H9 (cell line): Measurements from ENCODE around the gene TRNT1. TPM values are rescaled to one million over a fixed set of nuclear protein-coding genes. Genes with fewer than 3 reads are reported as not detected.

Source experiments
- DNase-seq: peaks from one replicate; pipeline ENCODE4 v3.0.0-alpha.2; 2017
- H2AFZ ChIP-seq: one replicate; pipeline ENCODE4 v1.6.1; 2013; ENCODE audit warnings: mild to moderate bottlenecking, low read length, control low read depth, moderate library complexity
- H2AK5ac ChIP-seq: 2 replicates; pipeline ENCODE4 v1.6.1; 2013; ENCODE audit warnings: low read length, control low read depth, mixed read lengths; ENCODE audit not compliant: insufficient read length
- H2BK120ac ChIP-seq: one replicate; pipeline ENCODE4 v1.6.1; 2013; ENCODE audit warnings: low read depth, mild to moderate bottlenecking, low read length, control low read depth, inconsistent platforms; ENCODE audit not compliant: poor library complexity, severe bottlenecking
- H2BK12ac ChIP-seq: 2 replicates; pipeline ENCODE4 v1.6.1; 2013; ENCODE audit warnings: low read length, control low read depth, mixed read lengths, low read depth; ENCODE audit not compliant: insufficient read length
- H2BK15ac ChIP-seq: 2 replicates; pipeline ENCODE4 v1.6.1; 2013; ENCODE audit warnings: low read depth, low read length, control low read depth
- H2BK20ac ChIP-seq: one replicate; pipeline ENCODE4 v1.6.1; 2013; ENCODE audit warnings: low read depth, mild to moderate bottlenecking, low read length, control low read depth, inconsistent platforms; ENCODE audit not compliant: poor library complexity, severe bottlenecking
- H2BK5ac ChIP-seq: 2 replicates; pipeline ENCODE4 v1.6.1; 2013; ENCODE audit warnings: low read length, control low read depth, mixed read lengths; ENCODE audit not compliant: insufficient read length
- H3K14ac ChIP-seq: 2 replicates; pipeline ENCODE4 v1.6.1; 2013; ENCODE audit warnings: low read length, control low read depth; ENCODE audit not compliant: insufficient read depth
- H3K18ac ChIP-seq: 2 replicates; pipeline ENCODE4 v1.6.1; 2013; ENCODE audit warnings: low read depth, mild to moderate bottlenecking, mixed read lengths, low read length, control low read depth; ENCODE audit not compliant: insufficient read length
- H3K23ac ChIP-seq: 2 replicates; pipeline ENCODE4 v1.6.1; 2013; ENCODE audit warnings: low read length, control low read depth, mixed read lengths, low read depth; ENCODE audit not compliant: insufficient read length
- H3K23me2 ChIP-seq: 2 replicates; pipeline ENCODE4 v1.6.1; 2013; ENCODE audit warnings: low read depth, mild to moderate bottlenecking, mixed read lengths, low read length, control low read depth; ENCODE audit not compliant: insufficient read length, poor library complexity, severe bottlenecking
- H3K27ac ChIP-seq: 2 replicates; pipeline ENCODE4 v1.5.1; 2013; ENCODE audit warnings: low read length, control low read depth, mixed read lengths, low read depth; ENCODE audit not compliant: insufficient read length
- H3K27me3 ChIP-seq: 2 replicates; pipeline ENCODE4 v1.6.1; 2013; ENCODE audit warnings: low read length, control low read depth, inconsistent platforms; ENCODE audit not compliant: insufficient read depth
- H3K4ac ChIP-seq: 2 replicates; pipeline ENCODE4 v1.6.1; 2013; ENCODE audit warnings: low read depth, mild to moderate bottlenecking, control low read depth, inconsistent platforms, low read length, moderate library complexity
- H3K4me1 ChIP-seq: 2 replicates; pipeline ENCODE4 v1.6.1; 2013; ENCODE audit warnings: low read length, control low read depth, inconsistent platforms; ENCODE audit not compliant: insufficient read depth
- H3K4me2 ChIP-seq: 2 replicates; pipeline ENCODE4 v1.6.1; 2013; ENCODE audit warnings: low read length, control low read depth, mixed read lengths; ENCODE audit not compliant: insufficient read length, insufficient read depth
- H3K56ac ChIP-seq: 2 replicates; pipeline ENCODE4 v1.6.1; 2013; ENCODE audit warnings: low read depth, mild to moderate bottlenecking, mixed read lengths, low read length, control low read depth; ENCODE audit not compliant: insufficient read length
- H3K79me1 ChIP-seq: 2 replicates; pipeline ENCODE4 v1.6.1; 2013; ENCODE audit warnings: low read depth, mild to moderate bottlenecking, moderate library complexity, low read length, control low read depth, inconsistent platforms; ENCODE audit not compliant: insufficient read depth, poor library complexity, severe bottlenecking
- H3K79me2 ChIP-seq: 2 replicates; pipeline ENCODE4 v1.6.1; 2013; ENCODE audit warnings: low read length, control low read depth, inconsistent platforms; ENCODE audit not compliant: insufficient read depth
- H3K9ac ChIP-seq: 2 replicates; pipeline ENCODE4 v1.6.1; 2013; ENCODE audit warnings: low read length, control low read depth, mixed read lengths; ENCODE audit not compliant: insufficient read length; ENCODE audit errors: extremely low read depth
- H3K9me3 ChIP-seq: one replicate; pipeline ENCODE4 v1.6.1; 2013; ENCODE audit warnings: low read depth, low read length, inconsistent platforms; ENCODE audit not compliant: control insufficient read depth
- H3T11ph ChIP-seq: one replicate; pipeline ENCODE4 v1.6.1; 2013; ENCODE audit warnings: mild to moderate bottlenecking, low read length, control low read depth, inconsistent platforms
- H4K20me1 ChIP-seq: one replicate; pipeline ENCODE4 v1.6.1; 2013; ENCODE audit not compliant: control insufficient read depth, insufficient read length, insufficient read depth
- H4K5ac ChIP-seq: 2 replicates; pipeline ENCODE4 v1.6.1; 2013; ENCODE audit warnings: low read depth, mild to moderate bottlenecking, mixed read lengths, low read length, control low read depth; ENCODE audit not compliant: insufficient read length
- H4K8ac ChIP-seq: replicated peaks from 2 replicates; pipeline ENCODE4 v1.6.1; 2013; ENCODE audit warnings: low read length, control low read depth, mixed read lengths, low read depth; ENCODE audit not compliant: insufficient read length
- H4K91ac ChIP-seq: 2 replicates; pipeline ENCODE4 v1.6.1; 2013; ENCODE audit warnings: low read depth, mild to moderate bottlenecking, moderate library complexity, mixed read lengths, low read length, control low read depth; ENCODE audit not compliant: insufficient read length
- H3K27ac Mint-ChIP-seq, 3 experiments: 2 replicates in 2 of 3; 3 replicates in 1 of 3; pipeline ENCODE4 v1.8.0; 2020 to 2021; ENCODE audit warnings: mixed read lengths in 3 of 3, mild to moderate bottlenecking in 1 of 3, moderate library complexity in 1 of 3
- H3K27me3 Mint-ChIP-seq: 2 replicates; pipeline ENCODE4 v1.8.0; 2021; ENCODE audit warnings: low read depth, mild to moderate bottlenecking, moderate library complexity, mixed read lengths
- H3K36me3 Mint-ChIP-seq, 3 experiments: 2 replicates in 2 of 3; 3 replicates in 1 of 3; pipeline ENCODE4 v1.8.0; 2020 to 2021; ENCODE audit warnings: low read depth in 3 of 3, mixed read lengths in 3 of 3; ENCODE audit not compliant: insufficient read depth in 1 of 3
- H3K4me1 Mint-ChIP-seq, 2 experiments: 2 replicates each; pipeline ENCODE4 v1.8.0; 2020; ENCODE audit warnings: mixed read lengths in 2 of 2
- H3K4me3 Mint-ChIP-seq, 2 experiments: 2 replicates in 1 of 2; 3 replicates in 1 of 2; pipeline ENCODE4 v1.8.0; 2020 to 2021; ENCODE audit warnings: mild to moderate bottlenecking in 2 of 2, mixed read lengths in 2 of 2, moderate library complexity in 1 of 2
- H3K9me3 Mint-ChIP-seq, 2 experiments: 2 replicates in 1 of 2; 3 replicates in 1 of 2; pipeline ENCODE4 v1.8.0; 2020; ENCODE audit warnings: mild to moderate bottlenecking in 2 of 2, mixed read lengths in 2 of 2, moderate library complexity in 1 of 2
- CTCF ChIP-seq: fragments of 200-600 bp; sonication (generic); conservative IDR thresholded peaks from 3 replicates; pipeline ENCODE4 v1.8.0; 2021; ENCODE audit warnings: antibody characterized with exemption, mild to moderate bottlenecking
- WGBS: extraction: QIAGEN DNeasy Blood & Tissue Kit; methylation state at CpG from one replicate; pipeline ENCODE4 v1.1.7; 2013; ENCODE audit warnings: missing lambda C conversion rate, low lambda C conversion rate, mixed read lengths; ENCODE audit not compliant: insufficient read length; ENCODE audit errors: extremely low coverage; 5-methylcytosine and 5-hydroxymethylcytosine counted together
- total RNA-seq: library from RNA; stranded (reverse); gene quantifications from 2 replicates; pipeline ENCODE4 v1.2.1, GENCODE V29; 2021

TRNT1 gene
- total RNA-seq, 1 experiment from 2014 or later: 49.2 TPM

GRCh38 chr3:3097958-3098357 lies 28.8 kb upstream of the TRNT1 start:
- peaks cover 5% of the 10 kb centered on the region in 2 experiments for H3K4me1 Mint-ChIP-seq
- H3K4me2 ChIP-seq: no peak overlapping the region
- no peak overlapping the region for H2BK120ac ChIP-seq
- no peak overlapping the region for H3K23ac ChIP-seq
- H3K27ac ChIP-seq: no peak overlapping the region
- H4K8ac ChIP-seq: no peak overlapping the region
- H2AFZ ChIP-seq: no peak overlapping the region
- DNase-seq: no peak
- no peaks in the 10 kb centered on the region for H3K9me3 Mint-ChIP-seq
- H3K18ac ChIP-seq: no peak overlapping the region
- H3K9me3 ChIP-seq: no peaks in the 10 kb centered on the region
- no peaks in the 10 kb centered on the region for H3K4me1 ChIP-seq
- no peak overlapping the region for H4K91ac ChIP-seq
- H3K14ac ChIP-seq: no peak overlapping the region
- H2BK20ac ChIP-seq: no peak overlapping the region
- no peaks in the 10 kb centered on the region for H3K27me3 ChIP-seq
- H3K79me1 ChIP-seq: no peaks in the 10 kb centered on the region
- H3K27ac Mint-ChIP-seq: no peak overlapping the region
- no peak overlapping the region for H3K4ac ChIP-seq
- no peak for TF ChIP-seq CTCF
- no peak overlapping the region for H3K56ac ChIP-seq
- H3T11ph ChIP-seq: no peak overlapping the region
- H2BK15ac ChIP-seq: no peak overlapping the region
- H3K27me3 Mint-ChIP-seq: peaks cover 2% of the 10 kb centered on the region; the same call in 1 of the 2 replicates
- no CpG with 5 or more reads among the region's 4 CpGs for WGBS
- H2BK5ac ChIP-seq: no peak overlapping the region
- no peaks in the 10 kb centered on the region for H3K36me3 Mint-ChIP-seq
- no peak overlapping the region for H3K4me3 Mint-ChIP-seq
- no peaks in the 10 kb centered on the region for H4K20me1 ChIP-seq
- no peak overlapping the region for H2AK5ac ChIP-seq
- no peak overlapping the region for H2BK12ac ChIP-seq
- H4K5ac ChIP-seq: no peak overlapping the region
- H3K9ac ChIP-seq: no peak overlapping the region
- no peaks in the 10 kb centered on the region for H3K79me2 ChIP-seq
- no peaks in the 10 kb centered on the region for H3K23me2 ChIP-seq
